ENCODE data around the gene BIRC5. TPM values are rescaled to one million over a fixed set of nuclear protein-coding genes. Genes with fewer than 3 reads are reported as not detected.

Gene BIRC5
- total RNA-seq, 6 donors from 2014 or later: 1.4 to 6.4 (median 3.5) TPM; not detected in 1

- H3K27me3 ChIP-seq: no peaks in the 10 kb centered on the region
- H3K4me3 ChIP-seq: peak overlapping the region in 2 of 4 donors; percentile 18 to 24
- WGBS, 2 donors: 74 to 78% methylated on average over 8 to 9 of the region's 9 CpGs
- no peaks in the 10 kb centered on the region for H3K9me3 ChIP-seq
- TF ChIP-seq POLR2A (IDR thresholded peaks at IDR 0.05) (peak in 1 of 4 donors; percentile 50), EP300 (IDR thresholded peaks at IDR 0.05) (peak in 1 of 4 donors; percentile 21), POLR2AphosphoS5 (IDR thresholded peaks at IDR 0.05) (peak in 1 of 2 donors; percentile 69), CTCF (IDR thresholded peaks at IDR 0.05) (no peak)
- DNase-seq: peak in 1 of 2 donors; percentile 80
- peaks cover 33 to 70% (median 42%) of the 10 kb centered on the region in 4 donors for H3K4me1 ChIP-seq
- ATAC-seq (ENCODE audit: low FRiP score in 2 of 2): no peak
- peak overlapping the region in 3 of 4 donors; percentile 16 to 88 (median 73) for H3K27ac ChIP-seq
- no peaks in the 10 kb centered on the region for H3K36me3 ChIP-seq
Observed at GRCh38 chr17:78184868-78185267, 29.2 kb upstream of the BIRC5 start.

- ATAC-seq (ENCODE audit: low FRiP score in 2 of 2) (peak; percentile 75 to 79), DNase-seq (peak in 1 of 2 donors; percentile 83)
- 46 to 51% methylated on average over 10 of the region's 10 CpGs for WGBS, 2 donors
- TF ChIP-seq EP300 (IDR thresholded peaks at IDR 0.05): no peak
- no peak for TF ChIP-seq CTCF (IDR thresholded peaks at IDR 0.05)
- TF ChIP-seq POLR2A (IDR thresholded peaks at IDR 0.05): peak in 1 of 4 donors; percentile 19
- TF ChIP-seq POLR2AphosphoS5 (IDR thresholded peaks at IDR 0.05): peak in 1 of 2 donors; percentile 30
- H3K4me3 ChIP-seq: peak overlapping the region in 3 of 4 donors; percentile 47 to 68 (median 64)
- no peaks in the 10 kb centered on the region for H3K9me3 ChIP-seq
- peaks cover 25 to 59% (median 34%) of the 10 kb centered on the region in 4 donors for H3K4me1 ChIP-seq
- H3K27me3 ChIP-seq: no peaks in the 10 kb centered on the region
- H3K36me3 ChIP-seq: peaks cover 0 to 8% (median 7%) of the 10 kb centered on the region in 4 donors
- peak overlapping the region; percentile 63 to 88 (median 81) for H3K27ac ChIP-seq
Observed at GRCh38 chr17:78185981-78186691, 27.9 kb upstream of the BIRC5 start.

- DNase-seq: peak; percentile 98 to 99
- H3K27me3 ChIP-seq: no peaks in the 10 kb centered on the region
- H3K27ac ChIP-seq: peak within 1 kb of the TSS; percentile 63 to 88 (median 81)
- ATAC-seq (ENCODE audit: low FRiP score in 2 of 2): peak; percentile 98
- 8 to 9% methylated on average over 19 to 22 of the region's 57 CpGs for WGBS, 2 donors
- TF ChIP-seq POLR2AphosphoS5 (IDR thresholded peaks at IDR 0.05) (peak; percentile 62 to 88), CTCF (IDR thresholded peaks at IDR 0.05) (peak; percentile 72 to 98 (median 94)), POLR2A (IDR thresholded peaks at IDR 0.05) (peak in 3 of 4 donors; percentile 27 to 83 (median 72)), EP300 (IDR thresholded peaks at IDR 0.05) (no peak)
- H3K36me3 ChIP-seq: peaks cover 0 to 16% (median 12%) of the 10 kb centered on the region in 4 donors
- H3K9me3 ChIP-seq: no peaks in the 10 kb centered on the region
- H3K4me3 ChIP-seq: peak within 1 kb of the TSS; percentile 47 to 69 (median 66)
- peaks cover 25 to 59% (median 34%) of the 10 kb centered on the region in 4 donors for H3K4me1 ChIP-seq
Observed at GRCh38 chr17:78186692-78187595, 27.1 kb upstream of the BIRC5 start, which contains the start of the genes AFMID and TK1. Gene AFMID (plus strand): TSS chr17:78187362. CDS start chr17:78187371, 9 bp downstream. Gene TK1 (minus strand): TSS chr17:78187052. CDS start chr17:78186994, 58 bp downstream.

GRCh38 chr17:78196716-78197115 is 17.3 kb upstream of the BIRC5 start:
- DNase-seq (no peak), ATAC-seq (ENCODE audit: low FRiP score in 2 of 2) (no peak)
- H3K4me3 ChIP-seq: no peak overlapping the region
- H3K9me3 ChIP-seq: no peaks in the 10 kb centered on the region
- peaks cover 3 to 5% (median 4%) of the 10 kb centered on the region in 4 donors for H3K4me1 ChIP-seq
- H3K36me3 ChIP-seq: peaks cover 0 to 59% (median 24%) of the 10 kb centered on the region in 4 donors
- H3K27me3 ChIP-seq: no peaks in the 10 kb centered on the region
- WGBS, 2 donors: 90 to 93% methylated on average over 5 of the region's 5 CpGs
- H3K27ac ChIP-seq: peak overlapping the region in 1 of 4 donors; percentile 86
- TF ChIP-seq EP300 (IDR thresholded peaks at IDR 0.05) (no peak), POLR2AphosphoS5 (IDR thresholded peaks at IDR 0.05) (no peak), CTCF (IDR thresholded peaks at IDR 0.05) (no peak), POLR2A (IDR thresholded peaks at IDR 0.05) (no peak)

Data from upper lobe of left lung (tissue), 6 donors.